ENCODE measurements around the gene USP5.
"Not testable (repeated sequence)": the region's sequence is repeated elsewhere in the genome, so short reads cannot be mapped to it uniquely, and the experiment has no call there.

USP5 gene

GRCh38 chr12:6890789-6891645, 39.1 kb downstream of the USP5 start:
- peak; percentile 99 for DNase-seq

GRCh38 chr12:6891646-6892001, 39.7 kb downstream of the USP5 start:
- no peak for DNase-seq

- DNase-seq = not testable (repeated sequence)
Observed at GRCh38 chr12:6892683-6893082, 40.7 kb downstream of the USP5 start.

- DNase-seq = no peak
Observed at GRCh38 chr12:6894321-6894720, 42.4 kb downstream of the USP5 start.

GRCh38 chr12:6896846-6897435, 45.0 kb downstream of the USP5 start:
- DNase-seq = no peak

- no peak for DNase-seq
Observed at GRCh38 chr12:6899427-6899826, 47.5 kb downstream of the USP5 start.

- DNase-seq = peak; percentile 70
Observed at GRCh38 chr12:6899837-6900519, 48.0 kb downstream of the USP5 start.

- DNase-seq = no peak
Observed at GRCh38 chr12:6902448-6902847, 50.5 kb downstream of the USP5 start.

GRCh38 chr12:6903722-6904121, 51.8 kb downstream of the USP5 start:
- no peak for DNase-seq

GRCh38 chr12:6904280-6905276, 52.6 kb downstream of the USP5 start, which contains the start of gene LRRC23:
TSS of gene LRRC23 (plus strand) at chr12:6904822. CDS start at chr12:6905634, 812 bp downstream.
- peak; percentile 98 for DNase-seq

GRCh38 chr12:6905414-6906040, 53.6 kb downstream of the USP5 start:
- no peak for DNase-seq

- not testable (repeated sequence) for DNase-seq
Observed at GRCh38 chr12:6908141-6908540, 56.2 kb downstream of the USP5 start.

- no peak for DNase-seq
Observed at GRCh38 chr12:6909421-6910145, 57.6 kb downstream of the USP5 start.

GRCh38 chr12:6912164-6912935, 60.4 kb downstream of the USP5 start:
- DNase-seq = no peak

- DNase-seq = peak; percentile 63
Observed at GRCh38 chr12:6914246-6914946, 62.4 kb downstream of the USP5 start, which contains the start of gene ENO2. TSS of gene ENO2 (plus strand) at chr12:6914580. CDS start at chr12:6915833, 1,253 bp downstream.

GRCh38 chr12:6914947-6915788, 63.2 kb downstream of the USP5 start:
- DNase-seq = no peak

- no peak for DNase-seq
Observed at GRCh38 chr12:6915789-6916285, 63.9 kb downstream of the USP5 start.

Data from midbrain (tissue), 1 donor.